Lung (tissue), 12 donors: ENCODE data around the gene FBN1. TPM values are rescaled to one million over a fixed set of nuclear protein-coding genes. Genes with fewer than 3 reads are reported as not detected.

Source experiments
- ATAC-seq: fragments of 200-7000 bp; cut with Tn5 transposase; one replicate; pipeline ENCODE4 v1.9.1; 2020; ENCODE audit warnings: moderate number of reproducible peaks; ENCODE audit not compliant: insufficient read depth, low FRiP score
- DNase-seq, 3 donors: peaks; one replicate each; pipeline ENCODE4 v3.0.0-alpha.2; 2013 to 2017
- H3K27ac ChIP-seq, 2 donors: one replicate each; pipeline ENCODE4 v1.5.1; 2013; ENCODE audit warnings: mild to moderate bottlenecking in 2 of 2, moderate library complexity in 2 of 2, control low read depth in 1 of 2, inconsistent platforms in 1 of 2, low read depth in 1 of 2, low read length in 1 of 2
- H3K27me3 ChIP-seq, 3 donors: one replicate each; pipeline ENCODE4 v1.5.1; 2013; ENCODE audit warnings: low read length in 2 of 3; ENCODE audit not compliant: control insufficient read depth in 3 of 3, insufficient read depth in 3 of 3
- H3K36me3 ChIP-seq, 4 donors: one replicate each; pipeline ENCODE4 v1.5.1; 2013; ENCODE audit warnings: low read length in 4 of 4, mild to moderate bottlenecking in 1 of 4, moderate library complexity in 1 of 4; ENCODE audit not compliant: control insufficient read depth in 4 of 4, insufficient read depth in 4 of 4
- H3K4me1 ChIP-seq, 5 donors: one replicate each; pipeline ENCODE4 v1.5.1; 2013; ENCODE audit warnings: low read length in 5 of 5, mild to moderate bottlenecking in 2 of 5, moderate library complexity in 1 of 5; ENCODE audit not compliant: control insufficient read depth in 5 of 5, insufficient read depth in 5 of 5
- H3K4me3 ChIP-seq: one replicate; pipeline ENCODE4 v1.5.1; 2013; ENCODE audit warnings: mild to moderate bottlenecking, control low read depth, moderate library complexity
- H3K9ac ChIP-seq, 2 donors: one replicate each; pipeline ENCODE4 v1.5.1; 2013; ENCODE audit warnings: low read length in 2 of 2, control low read depth in 1 of 2; ENCODE audit not compliant: insufficient read depth in 1 of 2
- H3K9me3 ChIP-seq, 4 donors: one replicate each; pipeline ENCODE4 v1.5.1; 2013; ENCODE audit warnings: low read length in 3 of 4, mild to moderate bottlenecking in 1 of 4, moderate library complexity in 1 of 4; ENCODE audit not compliant: control insufficient read depth in 4 of 4, insufficient read depth in 3 of 4
- WGBS, 2 donors: extraction: QIAGEN DNeasy Blood & Tissue Kit; methylation state at CpG; one replicate each; pipeline ENCODE4 v1.1.7; 2013; 5-methylcytosine and 5-hydroxymethylcytosine counted together
- polyA plus RNA-seq, 2 donors: library from polyadenylated mRNA; stranded (reverse); fragments of 200-250 nt; gene quantifications; one replicate each; pipeline ENCODE4 v1.2.1, GENCODE V29; 2013
- total RNA-seq, 2 donors: library from RNA; depleted of rRNA in 1 of 2; stranded (reverse); fragments of >200 nt in 1 of 2; gene quantifications; one replicate each; pipeline ENCODE4 v1.2.1, GENCODE V29; 2014 to 2021
- TF ChIP-seq, protein P1 (sequence below): IDR thresholded peaks from 2 replicates; pipeline ENCODE4 v1.5.1; 2012; ENCODE audit warnings: mild to moderate bottlenecking; ENCODE audit errors: control extremely low read depth, extremely low read depth
- donor health status: control.
- donor health status: control.
- donor health status: Bipolar disorder and iron deficiency.
- donor health status: healthy.
- donor health status: DM: yes; HTN: yes; CAD: no.

FBN1 gene
- total and polyA plus RNA-seq, 4 donors: 6.0 to 170 (median 60.8) TPM

DNA sequence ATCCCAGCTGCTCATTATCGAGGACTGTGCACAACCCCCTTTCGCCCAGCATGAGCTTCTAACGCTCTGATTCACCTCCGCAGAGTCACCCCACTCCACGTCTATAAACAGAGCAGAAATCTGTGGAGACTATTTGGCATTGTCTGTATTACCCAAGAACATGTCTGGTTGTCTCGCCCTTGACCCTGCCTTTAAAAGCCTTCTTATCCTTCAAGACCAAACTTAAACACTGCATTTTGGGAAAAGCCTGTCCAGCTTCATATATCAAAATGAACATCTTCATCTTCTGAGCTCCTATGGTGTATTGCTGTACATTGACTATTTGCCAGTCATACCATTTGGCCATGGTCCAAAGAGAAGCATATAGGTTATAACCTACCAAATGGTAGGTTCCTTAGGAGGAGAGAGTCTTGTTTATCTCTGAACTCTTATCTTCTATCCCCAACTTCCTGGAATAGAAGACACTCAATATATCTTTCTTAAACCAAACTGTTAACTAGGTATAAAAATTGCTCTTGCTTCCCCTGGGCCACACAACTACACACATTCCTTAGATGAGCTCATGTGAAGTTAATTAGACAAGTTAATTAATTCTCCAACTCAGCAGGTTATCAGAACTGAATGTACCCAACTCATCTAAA lies 90.1 kb downstream of the FBN1 start:
- DNase-seq (no peak), ATAC-seq (no peak)
- Histone ChIP-seq H3K9ac (no peak overlapping the region), H3K36me3 (no peaks in the 10 kb centered on the region), H3K4me3 (no peak overlapping the region), H3K4me1 (peaks cover 3 to 10% (median 5%) of the 10 kb centered on the region in 5 donors), H3K9me3 (peaks cover 0 to 1% (median 0%) of the 10 kb centered on the region in 4 donors), H3K27ac (no peak overlapping the region), H3K27me3 (no peaks in the 10 kb centered on the region)
- 74 to 75% methylated on average over 6 of the region's 6 CpGs for WGBS, 2 donors
- TF ChIP-seq, protein P1, sequence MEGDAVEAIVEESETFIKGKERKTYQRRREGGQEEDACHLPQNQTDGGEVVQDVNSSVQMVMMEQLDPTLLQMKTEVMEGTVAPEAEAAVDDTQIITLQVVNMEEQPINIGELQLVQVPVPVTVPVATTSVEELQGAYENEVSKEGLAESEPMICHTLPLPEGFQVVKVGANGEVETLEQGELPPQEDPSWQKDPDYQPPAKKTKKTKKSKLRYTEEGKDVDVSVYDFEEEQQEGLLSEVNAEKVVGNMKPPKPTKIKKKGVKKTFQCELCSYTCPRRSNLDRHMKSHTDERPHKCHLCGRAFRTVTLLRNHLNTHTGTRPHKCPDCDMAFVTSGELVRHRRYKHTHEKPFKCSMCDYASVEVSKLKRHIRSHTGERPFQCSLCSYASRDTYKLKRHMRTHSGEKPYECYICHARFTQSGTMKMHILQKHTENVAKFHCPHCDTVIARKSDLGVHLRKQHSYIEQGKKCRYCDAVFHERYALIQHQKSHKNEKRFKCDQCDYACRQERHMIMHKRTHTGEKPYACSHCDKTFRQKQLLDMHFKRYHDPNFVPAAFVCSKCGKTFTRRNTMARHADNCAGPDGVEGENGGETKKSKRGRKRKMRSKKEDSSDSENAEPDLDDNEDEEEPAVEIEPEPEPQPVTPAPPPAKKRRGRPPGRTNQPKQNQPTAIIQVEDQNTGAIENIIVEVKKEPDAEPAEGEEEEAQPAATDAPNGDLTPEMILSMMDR: no peak

DNA sequence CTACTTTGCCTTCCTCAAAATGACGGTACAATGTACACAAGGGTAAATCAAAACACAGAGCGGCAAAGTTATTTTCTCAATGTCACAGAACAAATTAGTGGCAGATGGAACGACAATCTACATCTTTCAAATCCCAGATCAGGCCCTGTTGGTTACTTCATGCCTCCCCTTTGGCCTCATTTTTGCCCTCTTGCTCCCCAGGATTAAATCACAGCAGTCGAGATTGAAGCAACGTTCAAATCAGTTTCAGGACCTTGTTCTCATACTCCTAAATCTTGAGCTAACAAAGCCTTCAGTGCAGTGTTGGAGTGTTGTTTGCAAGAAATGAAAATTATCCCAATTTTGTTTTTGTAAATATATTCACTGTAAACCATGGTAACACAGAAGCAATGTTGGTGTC lies 91.4 kb downstream of the FBN1 start:
- Histone ChIP-seq H3K4me1 (peaks cover 0 to 10% (median 3%) of the 10 kb centered on the region in 5 donors), H3K9me3 (peaks cover 0 to 1% (median 0%) of the 10 kb centered on the region in 4 donors), H3K36me3 (no peaks in the 10 kb centered on the region), H3K27me3 (no peaks in the 10 kb centered on the region), H3K27ac (no peak overlapping the region), H3K9ac (no peak overlapping the region), H3K4me3 (no peak overlapping the region)
- DNase-seq: no peak
- WGBS, 2 donors: 88 to 94% methylated on average over 5 of the region's 5 CpGs
- TF ChIP-seq, protein P1: no peak
- no peak for ATAC-seq

DNA sequence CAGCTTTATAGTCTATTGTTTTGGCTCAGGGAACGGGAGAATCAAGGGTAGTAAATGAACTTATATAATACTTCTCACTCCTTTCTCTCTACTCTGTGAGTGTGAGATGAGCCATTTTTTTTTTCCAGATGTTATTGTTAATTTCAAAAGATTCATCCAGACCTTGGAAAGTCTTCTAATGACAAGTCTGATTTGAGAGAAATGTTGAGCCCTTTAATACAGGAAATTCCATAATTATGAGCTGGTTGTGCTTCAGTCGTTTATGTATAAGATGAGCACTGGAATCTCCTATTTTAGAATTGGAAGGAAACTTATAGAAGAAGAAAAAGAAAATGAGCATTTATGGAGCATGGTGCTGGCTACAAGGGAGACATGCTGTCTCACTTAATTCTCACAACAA lies 92.0 kb downstream of the FBN1 start:
- no peak overlapping the region for H3K9ac ChIP-seq
- WGBS, 2 donors: 75 to 89% methylated on average over 2 of the region's 2 CpGs

More for the DNA sequence above, 92.0 kb downstream of the FBN1 start:
- Histone ChIP-seq H3K27me3 (no peaks in the 10 kb centered on the region), H3K4me1 (peaks cover 0 to 9% (median 2%) of the 10 kb centered on the region in 5 donors), H3K9me3 (peaks cover 0 to 1% (median 0%) of the 10 kb centered on the region in 4 donors), H3K36me3 (no peaks in the 10 kb centered on the region), H3K27ac (no peak overlapping the region), H3K4me3 (no peak overlapping the region)
- DNase-seq (no peak), ATAC-seq (no peak)
- TF ChIP-seq, protein P1: no peak
